Left lung (tissue), 10 donors: ENCODE data around the gene KIF22. TPM values are rescaled to one million over a fixed set of nuclear protein-coding genes. Genes with fewer than 3 reads are reported as not detected.

Experiments
- ATAC-seq: fragments of 200-7000 bp; cut with Tn5 transposase; one replicate; pipeline ENCODE4 v1.9.1; 2020; ENCODE audit warnings: moderate library complexity
- DNase-seq, 4 donors: peaks; one replicate each; pipeline ENCODE4 v3.0.0-alpha.2; 2013 to 2020
- H3K27ac ChIP-seq, 2 donors: fragments of 200-600 bp; sonication (generic) in 1 of 2; one replicate each; pipeline versions ENCODE4 v1.5.0 to v1.8.0; 2020 to 2021
- H3K27me3 ChIP-seq, 2 donors: fragments of 200-600 bp; sonication (generic) in 1 of 2; one replicate each; pipeline versions ENCODE4 v1.5.0 to v1.8.0; 2020 to 2021
- H3K36me3 ChIP-seq, 2 donors: fragments of 200-600 bp; sonication (generic) in 1 of 2; one replicate each; pipeline versions ENCODE4 v1.5.0 to v1.8.0; 2020 to 2021
- H3K4me1 ChIP-seq, 2 donors: fragments of 200-600 bp; one replicate each; pipeline ENCODE4 v1.8.0; 2021
- H3K4me3 ChIP-seq, 2 donors: fragments of 200-600 bp; sonication (generic) in 1 of 2; one replicate each; pipeline versions ENCODE4 v1.5.0 to v1.8.0; 2020 to 2021; ENCODE audit warnings: mild to moderate bottlenecking in 1 of 2
- H3K9me3 ChIP-seq, 2 donors: fragments of 200-600 bp; sonication (generic) in 1 of 2; one replicate each; pipeline versions ENCODE4 v1.5.0 to v1.8.0; 2020 to 2021
- intact Hi-C, 2 donors: fragments of 100-400 bp; cut with DNase I; formaldehyde crosslinking; loops; one replicate each; pipeline versions ENCODE4 v1.11.2 to v1.14.2; 2022
- polyA plus RNA-seq, 6 donors: library from polyadenylated mRNA; unstranded; fragments of 120-200 nt; gene quantifications; one replicate each; pipeline ENCODE4 v1.2.1, GENCODE V29; 2013; ENCODE audit not compliant: insufficient read length in 6 of 6
- total RNA-seq, 2 donors: library from RNA; stranded (reverse); fragmentation: NEBNext Ultra II Directional; extraction: Animal tissue kit (Norgen Biotek cat#: 25700); gene quantifications; one replicate each; pipeline ENCODE4 v1.2.1, GENCODE V29; 2021
- TF ChIP-seq, protein P1 (sequence below), 2 donors: fragments of 200-600 bp; sonication (generic) in 1 of 2; IDR thresholded peaks; one replicate each; pipeline versions ENCODE4 v1.5.0 to v1.8.0; 2021; ENCODE audit warnings: antibody characterized with exemption in 2 of 2
- donor health status: DM: no; HTN: yes; CAD: no.
- donor health status: DM: no; HTN: no; CAD: no.

The KIF22 gene
- total and polyA plus RNA-seq, 8 donors: 24.8 to 92.2 (median 57.2) TPM

DNA sequence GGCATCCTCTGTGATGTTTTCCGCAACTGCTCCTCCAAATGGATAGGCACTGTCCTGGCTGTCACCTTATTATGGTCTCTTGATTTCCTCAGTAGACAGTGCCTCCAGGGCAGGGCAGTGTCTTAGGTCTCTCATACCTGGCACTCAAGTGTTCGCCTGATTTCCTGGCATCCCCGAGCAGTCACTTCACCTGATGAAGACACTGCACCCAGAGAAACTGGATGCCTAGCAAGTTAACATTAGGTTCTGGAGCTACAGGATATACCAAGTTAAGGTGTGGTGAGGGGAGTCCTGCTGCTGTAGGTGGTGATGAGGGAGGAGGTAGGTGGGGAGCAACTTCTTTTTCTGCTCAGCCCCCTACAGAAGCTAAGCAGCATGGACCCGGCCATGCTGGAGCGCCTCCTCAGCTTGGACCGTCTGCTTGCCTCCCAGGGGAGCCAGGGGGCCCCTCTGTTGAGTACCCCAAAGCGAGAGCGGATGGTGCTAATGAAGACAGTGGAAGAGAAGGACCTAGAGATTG is 11.9 kb downstream of the KIF22 start:
- intact Hi-C loops: no loop called here

DNA sequence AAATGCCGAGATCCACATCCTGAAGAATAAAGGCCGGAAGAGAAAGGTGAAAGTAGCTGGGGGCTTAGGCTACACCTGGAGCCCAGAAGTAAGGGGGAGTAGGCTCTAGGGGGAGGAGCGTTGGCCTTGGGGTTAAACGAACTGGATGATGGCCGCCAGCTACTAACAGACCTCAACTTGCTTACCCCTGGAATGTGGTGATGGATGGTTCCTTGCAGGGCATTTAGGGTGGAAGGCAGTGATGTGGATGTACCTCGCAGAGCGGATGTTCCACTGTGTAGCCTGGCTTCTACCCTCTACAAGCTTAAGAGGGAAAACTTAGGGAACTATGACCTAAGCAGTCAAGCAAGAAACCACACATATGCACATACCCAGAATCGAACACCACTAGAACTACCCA is 13.5 kb downstream of the KIF22 start:
- intact Hi-C loops: no loop called here
- H3K36me3 ChIP-seq: peaks cover 0 to 35% of the 10 kb centered on the region in 2 donors
- TF ChIP-seq, protein P1, sequence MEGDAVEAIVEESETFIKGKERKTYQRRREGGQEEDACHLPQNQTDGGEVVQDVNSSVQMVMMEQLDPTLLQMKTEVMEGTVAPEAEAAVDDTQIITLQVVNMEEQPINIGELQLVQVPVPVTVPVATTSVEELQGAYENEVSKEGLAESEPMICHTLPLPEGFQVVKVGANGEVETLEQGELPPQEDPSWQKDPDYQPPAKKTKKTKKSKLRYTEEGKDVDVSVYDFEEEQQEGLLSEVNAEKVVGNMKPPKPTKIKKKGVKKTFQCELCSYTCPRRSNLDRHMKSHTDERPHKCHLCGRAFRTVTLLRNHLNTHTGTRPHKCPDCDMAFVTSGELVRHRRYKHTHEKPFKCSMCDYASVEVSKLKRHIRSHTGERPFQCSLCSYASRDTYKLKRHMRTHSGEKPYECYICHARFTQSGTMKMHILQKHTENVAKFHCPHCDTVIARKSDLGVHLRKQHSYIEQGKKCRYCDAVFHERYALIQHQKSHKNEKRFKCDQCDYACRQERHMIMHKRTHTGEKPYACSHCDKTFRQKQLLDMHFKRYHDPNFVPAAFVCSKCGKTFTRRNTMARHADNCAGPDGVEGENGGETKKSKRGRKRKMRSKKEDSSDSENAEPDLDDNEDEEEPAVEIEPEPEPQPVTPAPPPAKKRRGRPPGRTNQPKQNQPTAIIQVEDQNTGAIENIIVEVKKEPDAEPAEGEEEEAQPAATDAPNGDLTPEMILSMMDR (IDR thresholded peaks at IDR 0.05): no peak
- peaks cover 16 to 36% of the 10 kb centered on the region in 2 donors for H3K4me1 ChIP-seq
- peak overlapping the region; percentile 98 for H3K27ac ChIP-seq
- no peaks in the 10 kb centered on the region for H3K27me3 ChIP-seq
- H3K4me3 ChIP-seq: peak overlapping the region in 1 of 2 donors; percentile 84
- ATAC-seq (no peak), DNase-seq (no peak)
- H3K9me3 ChIP-seq: no peaks in the 10 kb centered on the region

More for the DNA sequence above, 11.9 kb downstream of the KIF22 start:
- no peak for DNase-seq
- TF ChIP-seq, protein P1 (IDR thresholded peaks at IDR 0.05): no peak
- Histone ChIP-seq H3K36me3 (peaks cover 0 to 42% of the 10 kb centered on the region in 2 donors), H3K4me1 (peaks cover 6 to 21% of the 10 kb centered on the region in 2 donors), H3K4me3 (no peak overlapping the region), H3K9me3 (no peaks in the 10 kb centered on the region), H3K27me3 (no peaks in the 10 kb centered on the region), H3K27ac (no peak overlapping the region)
- ATAC-seq: no peak

DNA sequence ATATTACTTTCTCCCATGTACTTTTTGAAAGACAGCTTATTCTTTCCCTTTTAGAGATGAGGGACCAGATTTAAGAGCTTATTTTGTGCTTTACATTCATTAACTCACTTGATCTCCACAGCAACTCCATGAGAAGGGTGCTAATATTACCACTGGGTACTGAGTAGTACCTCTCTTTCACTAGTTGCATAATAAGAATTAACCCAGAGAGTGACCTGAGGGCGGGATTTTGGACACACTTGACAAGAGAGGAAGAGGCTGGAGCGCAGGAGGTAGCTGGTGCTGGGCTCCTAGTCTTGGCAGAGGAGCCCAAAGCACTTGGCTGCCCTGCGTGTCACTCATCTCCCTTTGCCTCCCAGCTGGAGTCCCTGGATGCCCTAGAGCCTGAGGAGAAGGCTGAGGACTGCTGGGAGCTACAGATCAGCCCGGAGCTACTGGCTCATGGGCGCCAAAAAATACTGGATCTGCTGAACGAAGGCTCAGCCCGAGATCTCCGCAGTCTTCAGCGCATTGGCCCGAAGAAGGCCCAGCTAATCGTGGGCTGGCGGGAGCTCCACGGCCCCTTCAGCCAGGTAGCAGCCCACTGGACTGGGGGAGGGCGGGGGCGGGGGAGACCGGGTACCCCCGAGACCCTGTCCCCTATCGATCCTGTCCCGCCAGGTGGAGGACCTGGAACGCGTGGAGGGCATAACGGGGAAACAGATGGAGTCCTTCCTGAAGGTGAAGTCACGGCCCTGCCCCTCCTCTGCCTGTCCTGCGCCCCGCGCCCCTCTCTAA is 14.1 kb downstream of the KIF22 start:
- intact Hi-C loops: no loop called here
- Histone ChIP-seq H3K27ac (peak overlapping the region; percentile 98), H3K4me3 (peak overlapping the region; percentile 84 to 90), H3K9me3 (no peaks in the 10 kb centered on the region), H3K36me3 (peaks cover 0 to 35% of the 10 kb centered on the region in 2 donors), H3K4me1 (peaks cover 20 to 43% of the 10 kb centered on the region in 2 donors), H3K27me3 (no peaks in the 10 kb centered on the region)
- peak in 2 of 4 donors; percentile 38 to 76 for DNase-seq
- ATAC-seq: peak; percentile 15
- TF ChIP-seq, protein P1 (IDR thresholded peaks at IDR 0.05): no peak

DNA sequence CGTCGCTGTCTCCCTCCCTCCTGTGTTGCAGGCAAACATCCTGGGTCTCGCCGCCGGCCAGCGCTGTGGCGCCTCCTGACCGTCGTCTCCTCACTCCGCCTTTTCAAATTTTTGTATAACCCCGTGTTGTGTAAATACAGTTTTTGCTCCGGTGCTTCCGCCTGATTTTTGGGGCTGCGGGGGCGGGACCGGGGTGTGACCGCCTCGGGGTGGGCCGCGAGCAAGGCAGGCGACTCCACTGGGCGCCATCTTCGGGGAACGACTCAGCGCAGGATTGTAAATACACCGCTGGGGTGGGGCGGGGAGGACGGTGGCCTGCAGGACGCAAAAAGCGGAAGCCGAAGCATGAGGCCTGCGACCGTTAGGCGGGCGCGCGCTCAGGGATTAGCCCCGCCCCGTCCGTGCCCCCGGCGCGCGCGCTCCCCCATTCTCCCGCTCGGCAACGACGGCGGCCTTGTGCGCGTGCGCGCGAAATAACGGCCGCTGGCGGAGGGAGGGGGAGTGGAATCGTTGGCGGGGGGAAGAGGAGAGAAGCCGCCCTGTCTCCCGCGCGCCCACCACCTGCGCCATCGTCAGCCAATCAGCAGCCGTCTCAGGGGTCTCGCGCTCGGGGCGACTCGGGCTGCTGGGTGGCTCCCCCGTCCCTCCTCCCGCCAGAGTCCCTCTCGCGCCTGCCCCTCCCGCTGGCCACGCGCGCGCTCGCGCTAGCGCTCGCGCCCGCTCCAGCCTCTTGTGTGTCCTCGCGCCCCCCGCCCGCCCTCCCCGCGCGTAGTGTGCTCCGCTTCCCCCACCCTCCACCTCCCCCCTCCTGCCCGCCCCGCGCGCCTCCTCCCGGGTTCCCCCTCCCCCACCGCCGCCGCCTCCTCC is 14.9 kb downstream of the KIF22 start:
- Histone ChIP-seq H3K27ac (peak overlapping the region; percentile 98), H3K9me3 (no peaks in the 10 kb centered on the region), H3K4me1 (peaks cover 24 to 51% of the 10 kb centered on the region in 2 donors), H3K27me3 (no peaks in the 10 kb centered on the region), H3K36me3 (peaks cover 0 to 35% of the 10 kb centered on the region in 2 donors), H3K4me3 (peak overlapping the region; percentile 84 to 90)
- TF ChIP-seq, protein P1 (IDR thresholded peaks at IDR 0.05): no peak
- ATAC-seq: peak; percentile 86
- DNase-seq: peak; percentile 97 to 99 (median 98)
- intact Hi-C loops: no loop called here
